T-helper 9 cell (primary cell): ENCODE results near the gene RRP36.

ENCODE experiments used
- DNase-seq: peaks from one replicate; pipeline ENCODE4 v3.0.0-alpha.2; 2020

The RRP36 gene

GRCh38 chr6:43007126-43007525 is 14.3 kb upstream of the RRP36 start:
- no peak for DNase-seq

GRCh38 chr6:43009124-43009523 is 12.3 kb upstream of the RRP36 start:
- DNase-seq = no peak

- no peak for DNase-seq
Observed at GRCh38 chr6:43011207-43011606, 10.2 kb upstream of the RRP36 start.

GRCh38 chr6:43012364-43012763 is 9.1 kb upstream of the RRP36 start:
- DNase-seq = no peak

GRCh38 chr6:43013097-43013842 is 8.2 kb upstream of the RRP36 start:
- DNase-seq = no peak

- DNase-seq = peak; percentile 96
Observed at GRCh38 chr6:43013843-43014433, 7.5 kb upstream of the RRP36 start, which contains the start of the genes KLHDC3 and MEA1. Gene KLHDC3 (plus strand): TSS chr6:43014249. CDS start chr6:43017193, 2,944 bp downstream. Gene MEA1 (minus strand): TSS chr6:43013946. CDS start chr6:43013813, 133 bp downstream.

- no peak for DNase-seq
Observed at GRCh38 chr6:43014434-43014909, 7.0 kb upstream of the RRP36 start.

GRCh38 chr6:43016176-43016942 is 5.1 kb upstream of the RRP36 start:
- DNase-seq = no peak

- DNase-seq = no peak
Observed at GRCh38 chr6:43016943-43017334, 4.5 kb upstream of the RRP36 start.

- no peak for DNase-seq
Observed at GRCh38 chr6:43019152-43019551, 2.3 kb upstream of the RRP36 start.

- DNase-seq = no peak
Observed at GRCh38 chr6:43020052-43020705, 1.2 kb upstream of the RRP36 start.

- DNase-seq = no peak
Observed at GRCh38 chr6:43020847-43021246, 576 bp upstream of the RRP36 start.

- DNase-seq = no peak
Observed at GRCh38 chr6:43024436-43024835, 3.0 kb downstream of the RRP36 start.

GRCh38 chr6:43026365-43026764 is 4.9 kb downstream of the RRP36 start:
- DNase-seq = no peak

- no peak for DNase-seq
Observed at GRCh38 chr6:43029120-43029519, 7.7 kb downstream of the RRP36 start.

- DNase-seq = no peak
Observed at GRCh38 chr6:43032326-43032725, 10.9 kb downstream of the RRP36 start.

GRCh38 chr6:43033496-43034189 is 12.2 kb downstream of the RRP36 start:
- DNase-seq = no peak

GRCh38 chr6:43034190-43034525 is 12.7 kb downstream of the RRP36 start:
- no peak for DNase-seq

- DNase-seq = no peak
Observed at GRCh38 chr6:43035495-43036194, 14.2 kb downstream of the RRP36 start.

GRCh38 chr6:43036712-43037111 is 15.3 kb downstream of the RRP36 start:
- DNase-seq = no peak

- no peak for DNase-seq
Observed at GRCh38 chr6:43037197-43037596, 15.8 kb downstream of the RRP36 start.

GRCh38 chr6:43037706-43038105 is 16.3 kb downstream of the RRP36 start:
- DNase-seq = no peak
